Endothelial cell (in vitro differentiated cells): ENCODE data around the gene UPB1. TPM values are rescaled to one million over a fixed set of nuclear protein-coding genes. Genes with fewer than 3 reads are reported as not detected.
A peak's percentile ranks its signal among the peaks of the same experiment; 100 is the strongest.
"Not testable (repeated sequence)": the region's sequence is repeated elsewhere in the genome, so short reads cannot be mapped to it uniquely, and the experiment has no call there.

Source experiments
- DNase-seq: peaks from one replicate; pipeline ENCODE4 v3.0.0; 2021; ENCODE audit warnings: low spot score
- H3K27ac Mint-ChIP-seq: one replicate; pipeline ENCODE4 v1.8.0; 2021; ENCODE audit warnings: mixed read lengths, inconsistent platforms; ENCODE audit not compliant: unreplicated experiment
- H3K27me3 Mint-ChIP-seq: one replicate; pipeline ENCODE4 v1.8.0; 2021; ENCODE audit warnings: mild to moderate bottlenecking, moderate library complexity, mixed read lengths, inconsistent platforms; ENCODE audit not compliant: unreplicated experiment
- H3K36me3 Mint-ChIP-seq: one replicate; pipeline ENCODE4 v1.8.0; 2021; ENCODE audit warnings: mild to moderate bottlenecking, low read depth, mixed read lengths, inconsistent platforms; ENCODE audit not compliant: unreplicated experiment
- H3K4me1 Mint-ChIP-seq: one replicate; pipeline ENCODE4 v1.8.0; 2021; ENCODE audit warnings: mild to moderate bottlenecking, mixed read lengths, inconsistent platforms; ENCODE audit not compliant: unreplicated experiment
- H3K4me3 Mint-ChIP-seq: one replicate; pipeline ENCODE4 v1.8.0; 2021; ENCODE audit warnings: mild to moderate bottlenecking, mixed read lengths, inconsistent platforms; ENCODE audit not compliant: unreplicated experiment
- H3K9me3 Mint-ChIP-seq: one replicate; pipeline ENCODE4 v1.8.0; 2021; ENCODE audit warnings: mixed read lengths, inconsistent platforms; ENCODE audit not compliant: unreplicated experiment
- total RNA-seq: library from RNA; stranded (reverse); fragmentation: NEBNext Ultra II Directional; extraction: Animal tissue kit (Norgen Biotek cat#: 25700); gene quantifications from one replicate; pipeline ENCODE4 v1.2.1, GENCODE V29; 2021; ENCODE audit not compliant: unreplicated experiment
- TF ChIP-seq, protein P1 (sequence below): fragments of 200-600 bp; sonication (generic); IDR thresholded peaks from one replicate; pipeline ENCODE4 v1.5.0; 2021; ENCODE audit warnings: antibody characterized with exemption; ENCODE audit not compliant: unreplicated experiment

The UPB1 gene
- total RNA-seq, 1 donor from 2014 or later: 0.13 TPM

DNA sequence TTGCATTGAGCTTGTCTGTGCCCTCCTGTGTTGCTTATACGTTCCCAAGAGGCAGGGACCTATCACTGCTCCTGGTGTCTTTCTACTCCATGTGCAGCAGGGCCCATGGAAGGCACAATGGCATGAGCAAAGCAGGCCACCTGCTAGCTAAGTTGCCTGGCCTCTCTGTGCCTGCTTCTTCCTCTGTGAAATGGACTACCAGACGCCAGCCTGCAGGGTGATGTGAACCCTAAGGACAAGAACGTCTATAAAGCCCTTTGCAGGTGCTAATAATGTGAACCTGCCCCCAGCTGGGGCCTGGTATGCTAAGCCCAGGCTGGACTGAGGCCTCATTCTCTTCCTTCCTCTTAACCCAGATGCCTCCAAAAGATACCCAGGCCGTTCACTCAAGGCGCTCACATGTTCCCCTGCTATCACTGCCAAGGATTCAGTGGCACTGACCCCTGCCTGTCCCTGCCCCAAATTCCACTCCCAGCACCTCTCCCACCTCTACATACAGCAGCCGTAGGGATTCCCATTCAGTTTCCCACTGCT lies 55.8 kb downstream of the UPB1 start:
- H3K9me3 Mint-ChIP-seq: no peaks in the 10 kb centered on the region
- no peak for DNase-seq
- H3K36me3 Mint-ChIP-seq: peaks cover 39% of the 10 kb centered on the region
- peaks cover 15% of the 10 kb centered on the region for H3K27me3 Mint-ChIP-seq
- H3K4me1 Mint-ChIP-seq: peaks cover 31% of the 10 kb centered on the region
- peak overlapping the region; percentile 52 for H3K27ac Mint-ChIP-seq
- TF ChIP-seq, protein P1, sequence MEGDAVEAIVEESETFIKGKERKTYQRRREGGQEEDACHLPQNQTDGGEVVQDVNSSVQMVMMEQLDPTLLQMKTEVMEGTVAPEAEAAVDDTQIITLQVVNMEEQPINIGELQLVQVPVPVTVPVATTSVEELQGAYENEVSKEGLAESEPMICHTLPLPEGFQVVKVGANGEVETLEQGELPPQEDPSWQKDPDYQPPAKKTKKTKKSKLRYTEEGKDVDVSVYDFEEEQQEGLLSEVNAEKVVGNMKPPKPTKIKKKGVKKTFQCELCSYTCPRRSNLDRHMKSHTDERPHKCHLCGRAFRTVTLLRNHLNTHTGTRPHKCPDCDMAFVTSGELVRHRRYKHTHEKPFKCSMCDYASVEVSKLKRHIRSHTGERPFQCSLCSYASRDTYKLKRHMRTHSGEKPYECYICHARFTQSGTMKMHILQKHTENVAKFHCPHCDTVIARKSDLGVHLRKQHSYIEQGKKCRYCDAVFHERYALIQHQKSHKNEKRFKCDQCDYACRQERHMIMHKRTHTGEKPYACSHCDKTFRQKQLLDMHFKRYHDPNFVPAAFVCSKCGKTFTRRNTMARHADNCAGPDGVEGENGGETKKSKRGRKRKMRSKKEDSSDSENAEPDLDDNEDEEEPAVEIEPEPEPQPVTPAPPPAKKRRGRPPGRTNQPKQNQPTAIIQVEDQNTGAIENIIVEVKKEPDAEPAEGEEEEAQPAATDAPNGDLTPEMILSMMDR: no peak
- peak overlapping the region; percentile 69 for H3K4me3 Mint-ChIP-seq

DNA sequence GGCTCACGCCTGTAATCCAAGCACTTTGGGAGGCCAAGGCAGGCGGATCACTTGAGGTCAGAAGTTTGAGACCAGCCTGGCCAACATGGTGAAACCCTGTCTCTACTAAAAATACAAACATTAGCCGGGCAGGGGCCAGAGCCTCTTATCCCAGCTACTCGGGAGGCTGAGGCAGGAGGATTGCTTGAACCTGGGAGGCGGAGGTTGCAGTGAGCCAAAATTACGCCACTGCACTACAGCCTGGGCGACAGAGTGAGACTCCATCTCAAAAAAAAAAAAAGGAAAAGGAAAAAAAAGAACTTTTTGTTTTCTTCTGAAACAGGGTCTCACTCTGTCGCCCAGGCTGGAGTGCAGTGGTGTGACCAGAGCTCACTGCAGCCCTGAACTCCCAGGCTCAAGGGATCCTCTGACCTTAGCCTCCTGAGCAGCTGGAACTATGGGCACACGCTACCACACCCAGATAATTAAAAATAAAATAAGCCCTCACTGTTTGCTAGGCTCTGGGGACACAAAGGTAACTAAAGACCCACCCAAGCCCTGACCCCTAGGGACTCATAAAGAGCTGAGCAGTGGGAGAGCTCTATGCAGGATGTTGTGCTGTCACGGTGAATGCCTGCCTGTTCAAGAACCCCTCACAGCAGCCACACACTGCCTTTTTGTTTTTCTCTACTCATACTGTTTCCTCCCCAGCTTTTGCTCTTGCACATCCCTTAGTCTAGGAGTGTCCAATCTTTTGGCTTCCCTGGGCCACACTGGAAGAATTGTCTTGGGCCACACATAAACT lies 57.6 kb downstream of the UPB1 start:
- H3K9me3 Mint-ChIP-seq, DNase-seq: not testable (repeated sequence)
- Mint-ChIP-seq H3K27me3 (peaks cover 16% of the 10 kb centered on the region), H3K4me3 (peak overlapping the region; percentile 99), H3K27ac (peak overlapping the region; percentile 43), H3K36me3 (peaks cover 28% of the 10 kb centered on the region), H3K4me1 (peaks cover 45% of the 10 kb centered on the region)

DNA sequence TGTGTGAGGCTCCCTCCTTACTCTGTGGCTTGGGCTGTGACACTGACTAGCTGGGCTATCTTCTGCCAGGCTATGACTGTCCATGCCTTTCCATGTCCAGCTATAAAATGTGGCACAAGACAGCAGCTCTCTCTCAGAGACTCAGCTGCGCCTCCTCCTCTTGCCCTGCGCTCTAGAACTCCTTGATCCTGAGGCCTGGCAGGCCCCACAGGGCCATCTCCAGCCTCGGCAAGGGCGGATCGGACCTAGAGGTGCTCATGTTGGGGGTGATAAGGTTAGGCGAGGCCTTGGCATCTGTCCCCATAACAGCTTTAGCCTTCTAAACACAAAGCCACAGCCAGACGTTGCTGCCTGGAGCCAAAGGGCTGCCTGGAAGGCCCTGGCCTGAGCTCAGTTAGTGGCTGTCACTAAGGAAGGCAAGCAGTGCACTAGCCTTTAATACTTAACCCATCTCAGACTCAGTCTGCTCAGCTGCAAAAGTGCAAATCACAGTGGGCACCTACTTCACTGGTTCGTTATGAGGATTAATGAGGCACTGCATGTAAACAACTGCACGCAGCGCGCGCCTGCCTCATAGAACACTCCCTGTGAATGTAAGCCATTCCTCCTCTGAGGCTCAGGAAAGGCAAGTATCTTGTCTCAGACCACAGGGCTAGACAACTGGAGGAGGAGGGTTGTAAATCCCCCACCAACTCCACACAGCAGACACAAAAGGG lies 58.6 kb downstream of the UPB1 start:
- TF ChIP-seq, protein P1: no peak
- Mint-ChIP-seq H3K27ac (peak overlapping the region; percentile 61), H3K4me1 (peaks cover 48% of the 10 kb centered on the region), H3K4me3 (peak overlapping the region; percentile 99), H3K9me3 (no peaks in the 10 kb centered on the region), H3K36me3 (peaks cover 26% of the 10 kb centered on the region), H3K27me3 (peaks cover 14% of the 10 kb centered on the region)
- DNase-seq: no peak

DNA sequence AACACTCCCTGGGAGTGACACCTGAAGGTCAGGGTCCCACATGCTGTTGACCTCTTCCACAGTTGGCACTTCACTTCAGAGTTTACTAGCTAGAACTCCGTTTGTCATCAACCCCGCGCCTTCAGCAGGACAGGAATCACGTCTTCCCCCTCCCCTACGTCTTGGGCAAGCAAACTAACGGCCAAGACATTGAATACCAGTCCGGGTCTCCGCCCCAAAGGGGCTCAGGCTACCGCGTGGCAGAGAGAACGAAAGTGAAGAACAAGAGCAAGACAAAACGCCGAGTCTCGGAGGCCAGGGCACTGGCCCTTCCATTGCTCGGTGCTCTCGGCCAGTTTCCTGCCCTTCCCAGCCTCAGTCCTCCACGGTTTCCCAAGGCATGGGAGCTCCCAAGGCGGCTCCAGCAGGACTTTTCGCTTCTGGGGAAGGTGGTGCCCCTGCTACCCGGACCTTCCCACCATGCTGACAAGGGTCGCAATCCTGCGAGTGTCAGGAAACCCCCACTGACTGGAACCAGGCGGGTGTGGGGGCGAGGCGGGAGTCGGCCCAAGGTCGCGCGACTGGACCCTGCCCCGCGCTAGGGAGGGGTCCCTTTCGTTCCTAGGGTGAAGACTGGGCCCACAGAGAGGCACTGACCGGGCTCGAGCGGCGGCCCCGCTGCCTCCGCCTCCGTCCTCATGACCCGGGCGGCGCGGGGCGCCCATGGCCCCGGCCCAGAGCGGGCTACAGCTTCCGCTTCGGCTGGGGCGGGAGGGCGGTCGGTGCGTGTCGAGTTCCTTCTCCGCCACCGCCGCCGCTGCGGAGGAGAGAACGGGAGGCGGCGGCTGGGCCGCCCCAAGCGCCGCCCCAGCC lies 59.4 kb downstream of the UPB1 start, which contains the start of gene GUCD1:
Gene GUCD1 (minus strand): TSS at position 826 of the 852 bp plus-strand sequence. CDS start 147 bp downstream, at position 679.
- DNase-seq: no peak
- H3K4me1 Mint-ChIP-seq: peaks cover 48% of the 10 kb centered on the region
- peaks cover 14% of the 10 kb centered on the region for H3K27me3 Mint-ChIP-seq

More for the DNA sequence above, 59.4 kb downstream of the UPB1 start, which contains the start of gene GUCD1:
- TF ChIP-seq, protein P1: no peak
- Mint-ChIP-seq H3K4me3 (peak within 1 kb of the TSS; percentile 99), H3K36me3 (peaks cover 25% of the 10 kb centered on the region), H3K9me3 (no peaks in the 10 kb centered on the region), H3K27ac (peak within 1 kb of the TSS; percentile 98)
